GM19463 (cell line): Measurements from ENCODE around the gene IFT52.
A peak's percentile ranks its signal among the peaks of the same experiment; 100 is the strongest.

Source experiments
- ATAC-seq: cut with Tn5 transposase; IDR thresholded peaks from one replicate; pipeline ENCODE4 v1.9.1; 2021; ENCODE audit warnings: mild to moderate bottlenecking, moderate library complexity; ENCODE audit not compliant: unreplicated experiment

Gene IFT52

GRCh38 chr20:43682446-43682845 is 91.7 kb downstream of the IFT52 start:
- ATAC-seq: peak; percentile 19

GRCh38 chr20:43686820-43687219 is 96.1 kb downstream of the IFT52 start:
- ATAC-seq: no peak

- no peak for ATAC-seq
These were observed 98.4 kb downstream of the IFT52 start for GRCh38 chr20:43689165-43689564.

- no peak for ATAC-seq
These were observed 100.3 kb downstream of the IFT52 start for GRCh38 chr20:43690943-43691598.

GRCh38 chr20:43691928-43692524 is 101.3 kb downstream of the IFT52 start:
- ATAC-seq: no peak

GRCh38 chr20:43694763-43695162 is 104.0 kb downstream of the IFT52 start:
- ATAC-seq: no peak

GRCh38 chr20:43695571-43695970 is 104.8 kb downstream of the IFT52 start:
- no peak for ATAC-seq
